ENCODE results near the gene FXR1. TPM values are rescaled to one million over a fixed set of nuclear protein-coding genes. Genes with fewer than 3 reads are reported as not detected.

FXR1 gene
- total and polyA plus RNA-seq, 10 of the 15 experiments (the other 5 are each of a cell fraction or from before 2014, with no cell fraction given): 38.5 to 159 (median 102) TPM

DNA sequence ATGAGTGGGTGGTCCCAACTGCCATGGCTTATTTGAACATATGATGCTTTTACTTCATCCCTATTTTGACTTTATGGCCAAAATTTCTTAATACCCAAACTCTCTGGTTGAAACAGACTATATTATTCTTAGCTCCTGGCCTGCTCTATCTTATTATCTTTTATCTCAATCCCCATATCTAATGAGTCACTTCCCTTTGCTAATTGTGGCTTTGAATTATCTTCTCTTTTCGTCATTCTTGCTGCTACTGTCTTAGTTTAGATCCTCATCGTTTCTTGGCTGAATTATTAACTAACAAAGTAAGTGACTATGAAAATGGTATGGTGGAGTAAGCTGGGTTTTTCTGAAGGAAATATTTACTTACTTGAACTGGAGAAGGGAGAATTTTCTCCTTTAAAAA, 105.2 kb downstream of the FXR1 start (continued):
- TF ChIP-seq EP300 (IDR thresholded peaks at IDR 0.05; ENCODE audit: borderline replicate concordance in 1 of 2, control insufficient read depth in 1 of 2, low read depth in 2 of 2, low read length in 2 of 2) (no peak), IKZF1 (conservative IDR thresholded peaks at IDR 0.05) (no peak), TARDBP (IDR thresholded peaks at IDR 0.05; ENCODE audit: borderline replicate concordance) (no peak), BRCA1 (IDR thresholded peaks at IDR 0.05; ENCODE audit: low read depth, low read length) (no peak)
- TF ChIP-seq, protein P1, sequence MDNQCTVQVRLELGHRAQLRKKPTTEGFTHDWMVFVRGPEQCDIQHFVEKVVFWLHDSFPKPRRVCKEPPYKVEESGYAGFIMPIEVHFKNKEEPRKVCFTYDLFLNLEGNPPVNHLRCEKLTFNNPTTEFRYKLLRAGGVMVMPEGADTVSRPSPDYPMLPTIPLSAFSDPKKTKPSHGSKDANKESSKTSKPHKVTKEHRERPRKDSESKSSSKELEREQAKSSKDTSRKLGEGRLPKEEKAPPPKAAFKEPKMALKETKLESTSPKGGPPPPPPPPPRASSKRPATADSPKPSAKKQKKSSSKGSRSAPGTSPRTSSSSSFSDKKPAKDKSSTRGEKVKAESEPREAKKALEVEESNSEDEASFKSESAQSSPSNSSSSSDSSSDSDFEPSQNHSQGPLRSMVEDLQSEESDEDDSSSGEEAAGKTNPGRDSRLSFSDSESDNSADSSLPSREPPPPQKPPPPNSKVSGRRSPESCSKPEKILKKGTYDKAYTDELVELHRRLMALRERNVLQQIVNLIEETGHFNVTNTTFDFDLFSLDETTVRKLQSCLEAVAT (IDR thresholded peaks at IDR 0.05): no peak

DNA sequence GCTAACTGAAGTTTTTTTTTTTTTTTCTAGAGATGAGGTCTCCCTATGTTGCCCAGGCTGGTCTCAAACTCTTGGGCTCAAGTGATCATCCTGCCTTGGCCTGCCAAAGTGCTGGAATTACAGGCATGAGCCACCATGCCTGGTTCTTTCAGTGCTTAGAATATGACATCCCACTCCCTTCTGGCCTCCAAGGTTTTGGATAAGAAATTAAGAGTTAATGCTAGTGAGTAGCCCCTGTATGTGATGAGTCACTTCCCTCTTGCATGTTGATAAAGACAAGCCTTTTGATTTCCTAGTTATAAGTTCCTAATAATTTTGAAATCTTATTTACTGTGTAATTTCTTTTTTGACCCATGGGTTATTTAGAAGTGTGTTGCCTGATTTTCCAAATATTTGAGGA, 112.7 kb downstream of the FXR1 start:
- FAIRE-seq (no peak), DNase-seq (ENCODE audit: low read depth, low spot score) (no peak), ATAC-seq (no peak)
- ChIA-PET SMC1A (ENCODE audit: uncharacterized antibody, unreplicated experiment) (interaction anchor here (0.7 kb wide), 1 partner anchor 8 kb away, joined by 3 read pairs; no protein-coding TSS in a partner anchor), POLR2A (no interaction called here), CTCF (no interaction called here), RAD21 (ENCODE audit: unreplicated experiment) (no interaction called here)
- no peaks in the 10 kb centered on the region for H3K27me3 ChIP-seq (replicated peaks in 1 of 2; ENCODE audit: control insufficient read depth in 2 of 2, insufficient read depth in 2 of 2, low read length in 1 of 2)
- H3K4me2 ChIP-seq (ENCODE audit: control insufficient read depth, insufficient read depth): no peak overlapping the region
- no peaks in the 10 kb centered on the region for H3K4me1 ChIP-seq (ENCODE audit: control insufficient read depth, insufficient read depth, low read length)
- H3K27ac ChIP-seq (ENCODE audit: control insufficient read depth, insufficient read depth): no peak overlapping the region
- intact Hi-C loops (cut with micrococcal nuclease; ENCODE audit: unreplicated experiment): no loop called here
- no peaks in the 10 kb centered on the region for H4K20me1 ChIP-seq (ENCODE audit: control insufficient read depth, insufficient read depth)
- H3K9ac ChIP-seq (ENCODE audit: control insufficient read depth, insufficient read depth, low read length): no peak overlapping the region
- H3K4me3 ChIP-seq: no peak overlapping the region
- no peaks in the 10 kb centered on the region; the same call in 2 of the 3 replicates for H3K9me3 ChIP-seq (replicated peaks; ENCODE audit: control insufficient read depth, insufficient read depth, low read length)
- H2AFZ ChIP-seq (ENCODE audit: control insufficient read depth, low read depth, low read length): no peak overlapping the region
- in situ Hi-C loops (cut with MboI): no loop called here
- H3K79me2 ChIP-seq (ENCODE audit: control insufficient read depth, insufficient read depth, low read length): no peaks in the 10 kb centered on the region
- BruUV-seq (replicated peaks): no TSS peak
- no peaks in the 10 kb centered on the region for H3K36me3 ChIP-seq (ENCODE audit: control insufficient read depth in 2 of 2, insufficient read depth in 2 of 2, low read length in 1 of 2)
- TF ChIP-seq ZBED1 (IDR thresholded peaks at IDR 0.05; ENCODE audit: borderline replicate concordance): no peak
- TF ChIP-seq, protein P2, sequence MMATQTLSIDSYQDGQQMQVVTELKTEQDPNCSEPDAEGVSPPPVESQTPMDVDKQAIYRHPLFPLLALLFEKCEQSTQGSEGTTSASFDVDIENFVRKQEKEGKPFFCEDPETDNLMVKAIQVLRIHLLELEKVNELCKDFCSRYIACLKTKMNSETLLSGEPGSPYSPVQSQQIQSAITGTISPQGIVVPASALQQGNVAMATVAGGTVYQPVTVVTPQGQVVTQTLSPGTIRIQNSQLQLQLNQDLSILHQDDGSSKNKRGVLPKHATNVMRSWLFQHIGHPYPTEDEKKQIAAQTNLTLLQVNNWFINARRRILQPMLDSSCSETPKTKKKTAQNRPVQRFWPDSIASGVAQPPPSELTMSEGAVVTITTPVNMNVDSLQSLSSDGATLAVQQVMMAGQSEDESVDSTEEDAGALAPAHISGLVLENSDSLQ (IDR thresholded peaks at IDR 0.05): no peak
- no peak for TF ChIP-seq DPF2 (IDR thresholded peaks at IDR 0.05)
- TF ChIP-seq NR2C1 (IDR thresholded peaks at IDR 0.05): no peak
- no peak for TF ChIP-seq CREM (IDR thresholded peaks at IDR 0.05; ENCODE audit: low read depth)
